Renal pelvis (tissue), 4 donors: Measurements from ENCODE around the gene RPS21. TPM values are rescaled to one million over a fixed set of nuclear protein-coding genes. Genes with fewer than 3 reads are reported as not detected.

Source experiments
- DNase-seq: peaks from one replicate; pipeline ENCODE4 v3.0.0-alpha.2; 2013
- polyA plus RNA-seq, 3 donors: library from polyadenylated mRNA; unstranded; fragments of 120-200 nt; gene quantifications; one replicate each; pipeline ENCODE4 v1.2.1, GENCODE V29; 2013; ENCODE audit not compliant: insufficient read length in 3 of 3

Gene RPS21
- polyA plus RNA-seq, 3 donors = 739 to 1,106 (median 923) TPM

DNA sequence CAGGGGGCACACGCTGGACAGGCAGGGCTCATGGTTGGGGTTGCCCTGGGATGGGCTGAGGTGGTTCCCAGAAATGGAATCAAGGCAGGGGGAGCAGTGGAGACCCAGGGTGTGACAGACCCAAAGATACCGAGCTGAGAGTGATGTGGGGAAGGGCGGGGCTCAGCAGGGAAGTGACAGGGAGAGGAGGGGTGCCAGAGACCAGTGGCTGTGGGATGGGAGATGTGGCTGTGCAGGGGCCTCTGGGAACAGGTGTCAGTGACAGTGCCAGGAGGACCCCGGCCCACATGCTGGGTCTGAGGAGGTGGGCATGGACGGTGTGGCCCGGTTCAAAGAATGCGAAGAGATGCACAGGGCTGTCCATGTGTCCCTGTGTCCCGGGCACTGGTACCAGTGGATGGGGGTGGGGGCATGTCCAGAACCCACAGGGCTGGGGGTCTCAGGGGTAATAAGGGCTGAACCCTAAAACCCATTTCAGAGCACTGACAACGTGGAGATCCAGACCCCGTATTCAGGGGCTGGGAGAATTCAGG lies 19.1 kb downstream of the RPS21 start:
- DNase-seq = no peak

DNA sequence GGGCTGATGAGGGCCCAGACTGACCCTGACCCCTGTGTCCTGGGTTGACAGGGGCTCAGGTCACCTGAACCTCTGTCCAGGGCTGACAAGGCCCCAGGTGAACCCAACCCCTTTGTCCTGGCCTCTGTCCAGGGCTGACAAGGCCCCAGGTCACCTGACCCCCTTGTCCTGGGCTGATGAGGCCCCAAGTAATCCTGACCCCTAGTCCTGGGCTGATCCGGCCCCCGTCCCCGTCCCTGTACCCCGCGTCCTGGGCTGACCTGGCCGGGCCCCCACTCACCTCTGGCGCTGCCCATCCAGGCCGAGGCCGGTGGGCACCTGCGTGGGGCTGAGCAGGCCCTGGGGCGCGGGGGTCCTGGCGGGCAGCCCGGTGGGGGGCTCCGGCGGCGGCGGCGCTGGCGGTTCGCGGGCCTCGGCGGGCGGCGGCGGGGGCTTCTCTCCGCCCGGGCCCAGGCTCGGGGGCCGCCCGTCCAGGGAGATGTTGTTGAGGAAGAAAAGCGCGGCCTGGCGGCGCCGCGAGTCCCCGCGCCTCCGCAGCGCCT lies 19.8 kb downstream of the RPS21 start:
- no peak for DNase-seq

- DNase-seq = peak; percentile 90
Measured at GRCh38 chr20:62407221-62407992, 20.5 kb downstream of the RPS21 start, which contains the start of gene CABLES2. CABLES2 (minus strand) TSS chr20:62407285; CDS start chr20:62407276, 9 bp downstream.

- no peak for DNase-seq
Measured at GRCh38 chr20:62408055-62408454, 21.2 kb downstream of the RPS21 start.

- no peak for DNase-seq
Measured at GRCh38 chr20:62408640-62409039, 21.7 kb downstream of the RPS21 start.

- no peak for DNase-seq
Measured at GRCh38 chr20:62409086-62409853, 22.4 kb downstream of the RPS21 start.

DNA sequence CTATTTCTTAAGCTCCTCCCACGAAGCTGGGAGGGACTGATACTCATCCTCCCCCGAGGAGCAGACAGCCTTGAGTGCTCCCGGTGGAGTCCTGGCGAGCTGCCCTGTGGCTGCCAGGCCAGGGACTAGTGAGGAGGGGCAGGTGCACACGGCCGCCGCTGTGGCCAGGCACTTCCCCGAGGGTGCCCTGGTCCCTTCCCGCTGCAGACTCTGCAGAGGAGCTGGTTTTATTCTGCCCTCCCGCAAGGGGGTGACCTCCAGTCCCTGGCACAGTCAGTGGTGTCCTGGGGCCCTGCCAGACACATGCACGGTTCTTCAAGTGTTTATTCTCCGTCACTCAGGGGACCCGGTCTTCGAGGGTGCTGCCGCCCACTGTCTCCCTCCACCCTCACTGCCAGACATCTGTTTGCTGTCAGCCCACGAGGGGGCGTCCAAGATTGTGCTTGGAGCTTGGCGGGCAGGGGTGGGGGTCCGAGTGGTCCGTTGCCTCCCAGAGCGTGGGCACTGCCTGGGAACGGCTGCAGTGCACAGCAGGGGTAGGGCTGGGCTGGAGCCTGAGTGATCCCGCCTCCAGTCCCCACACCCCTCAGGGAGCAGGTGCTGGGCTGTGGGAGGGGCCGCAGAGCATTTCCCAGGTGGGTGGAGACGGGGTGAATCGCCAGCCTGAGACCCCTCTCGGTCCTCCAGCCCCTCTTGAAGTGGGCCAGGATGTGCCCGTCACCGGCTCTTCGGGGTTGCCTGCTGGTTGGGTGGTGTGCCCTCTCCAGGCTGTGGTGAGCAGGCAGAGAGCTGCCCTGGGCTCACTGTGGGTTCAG lies 23.2 kb downstream of the RPS21 start:
- DNase-seq = peak; percentile 73

DNA sequence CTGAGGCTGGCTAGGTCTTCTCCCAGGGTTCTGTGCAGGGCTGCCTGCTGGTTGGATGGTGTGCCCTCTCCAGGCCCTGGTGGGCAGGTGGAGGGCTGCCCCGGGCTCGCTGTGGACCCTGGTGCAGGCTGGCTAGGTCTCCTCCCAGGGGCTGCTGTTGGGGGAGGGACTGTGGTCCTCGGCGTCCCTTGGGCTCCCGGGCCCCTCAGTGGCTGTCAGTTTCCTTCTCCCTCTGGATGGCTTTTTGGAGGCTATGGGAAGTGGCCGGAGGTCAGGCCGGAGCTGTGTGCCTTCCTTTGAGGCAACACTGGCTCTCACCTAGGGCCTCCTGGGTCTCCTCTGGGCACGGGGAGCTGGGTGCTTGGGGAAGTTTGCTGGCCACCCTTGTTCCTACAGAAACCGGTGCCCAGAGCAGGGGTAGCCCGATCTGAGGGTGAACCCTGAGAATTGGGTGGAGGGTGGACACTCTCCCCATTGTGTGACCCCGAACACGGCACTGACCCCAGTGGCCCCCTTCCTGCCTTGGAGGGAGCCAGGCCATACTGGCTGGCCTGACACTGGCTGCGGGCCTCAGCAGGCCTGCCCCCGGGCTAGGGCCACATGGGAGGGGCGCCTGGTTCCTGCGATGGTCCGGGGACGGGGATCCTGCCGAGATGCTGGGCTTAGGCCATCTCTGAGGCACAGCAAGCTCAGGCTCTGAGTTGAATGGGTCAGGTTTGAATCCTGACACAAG lies 24.0 kb downstream of the RPS21 start:
- DNase-seq = no peak

GRCh38 chr20:62411479-62412193 lies 24.7 kb downstream of the RPS21 start:
- no peak for DNase-seq

- DNase-seq = no peak
Measured at GRCh38 chr20:62412194-62413024, 25.5 kb downstream of the RPS21 start.

- no peak for DNase-seq
Measured at GRCh38 chr20:62413025-62413570, 26.2 kb downstream of the RPS21 start.

- no peak for DNase-seq
Measured at GRCh38 chr20:62413896-62414481, 27.1 kb downstream of the RPS21 start.

DNA sequence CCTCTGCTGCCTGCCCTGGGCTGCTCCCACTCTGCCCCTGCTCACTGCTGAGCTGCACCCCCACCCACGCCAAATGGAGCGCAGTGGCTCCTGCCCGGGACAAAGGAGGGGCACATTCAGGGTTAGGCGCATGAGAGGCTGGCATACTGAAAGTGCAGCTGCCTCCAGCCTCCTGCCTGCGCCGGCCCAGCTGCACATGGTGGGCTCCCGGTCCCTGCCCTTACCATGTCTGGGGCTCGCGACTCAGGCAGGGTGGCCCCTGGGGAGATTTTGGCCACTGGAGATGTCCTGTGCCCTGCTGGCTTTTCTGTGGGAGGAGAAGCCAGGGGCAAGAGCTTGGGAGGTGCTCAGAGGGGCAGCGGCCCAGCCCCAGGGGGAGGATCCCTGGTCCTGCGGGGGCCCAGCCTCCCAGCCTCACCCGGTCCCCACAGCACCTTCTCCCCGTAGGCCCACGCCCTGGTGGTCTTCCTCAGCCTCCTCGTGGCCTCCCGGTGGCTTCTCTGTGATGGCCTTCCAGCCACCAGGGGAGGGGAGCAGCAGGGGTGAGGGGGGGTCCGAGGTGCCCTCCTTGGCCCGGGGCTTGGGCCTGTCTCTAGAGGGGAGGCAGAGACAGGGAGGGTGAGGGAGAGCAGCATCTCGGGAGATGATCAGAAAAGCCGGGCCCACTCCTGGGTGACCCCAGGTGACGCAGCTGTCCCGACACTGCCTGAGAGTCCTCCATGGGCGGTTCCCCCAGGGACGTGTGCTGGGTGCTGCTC lies 28.6 kb downstream of the RPS21 start:
- no peak for DNase-seq

GRCh38 chr20:62416651-62417637 lies 30.0 kb downstream of the RPS21 start:
- no peak for DNase-seq

- no peak for DNase-seq
Measured at GRCh38 chr20:62417981-62418708, 31.2 kb downstream of the RPS21 start.
